Measurements from ENCODE around the gene GLDN.

- TF ChIP-seq POLR2AphosphoS5 (IDR thresholded peaks at IDR 0.05; ENCODE audit: borderline replicate concordance, low read depth, low read length) (no peak), EZH2 (IDR thresholded peaks at IDR 0.05) (no peak), FOXP2 (optimal IDR thresholded peaks at IDR 0.05; ENCODE audit: control extremely low read depth, extremely low read length, insufficient read depth) (no peak)
Measured at GRCh38 chr15:51320843-51321242, 20.6 kb upstream of the GLDN start.
